ENCODE data around the gene CLIC3. TPM values are rescaled to one million over a fixed set of nuclear protein-coding genes. Genes with fewer than 3 reads are reported as not detected.

The CLIC3 gene
- polyA plus RNA-seq, 4 donors = 0.34 to 1.4 (median 0.57) TPM

GRCh38 chr9:136969774-136970173, 26.6 kb downstream of the CLIC3 start:
- no peak for DNase-seq (ENCODE audit: low read depth in 4 of 4, low spot score in 3 of 4)

GRCh38 chr9:136969150-136969549, 27.2 kb downstream of the CLIC3 start:
- no peak for DNase-seq (ENCODE audit: low read depth in 4 of 4, low spot score in 3 of 4)

- no peak for DNase-seq (ENCODE audit: low read depth in 4 of 4, low spot score in 3 of 4)
These were observed 27.8 kb downstream of the CLIC3 start for GRCh38 chr9:136968333-136969127.

GRCh38 chr9:136965771-136966484, 30.4 kb downstream of the CLIC3 start:
- DNase-seq (ENCODE audit: low read depth in 4 of 4, low spot score in 3 of 4) = no peak

GRCh38 chr9:136964833-136965422, 31.4 kb downstream of the CLIC3 start:
- no peak for DNase-seq (ENCODE audit: low read depth in 4 of 4, low spot score in 3 of 4)

GRCh38 chr9:136964171-136964689, 32.1 kb downstream of the CLIC3 start:
- DNase-seq (ENCODE audit: low read depth in 4 of 4, low spot score in 3 of 4) = no peak

- no peak for DNase-seq (ENCODE audit: low read depth in 4 of 4, low spot score in 3 of 4)
These were observed 32.6 kb downstream of the CLIC3 start for GRCh38 chr9:136963751-136964150.

- DNase-seq (ENCODE audit: low read depth in 4 of 4, low spot score in 3 of 4) = no peak
These were observed 33.0 kb downstream of the CLIC3 start for GRCh38 chr9:136963341-136963740.

GRCh38 chr9:136962701-136963248, 33.6 kb downstream of the CLIC3 start:
- no peak for DNase-seq (ENCODE audit: low read depth in 4 of 4, low spot score in 3 of 4)

- DNase-seq (ENCODE audit: low read depth in 4 of 4, low spot score in 3 of 4) = no peak
These were observed 34.2 kb downstream of the CLIC3 start for GRCh38 chr9:136962163-136962562.

- DNase-seq (ENCODE audit: low read depth in 4 of 4, low spot score in 3 of 4) = no peak
These were observed 34.9 kb downstream of the CLIC3 start for GRCh38 chr9:136961279-136962065.

- no peak for DNase-seq (ENCODE audit: low read depth in 4 of 4, low spot score in 3 of 4)
These were observed 35.5 kb downstream of the CLIC3 start for GRCh38 chr9:136960938-136961275.

GRCh38 chr9:136960212-136960937, 36.0 kb downstream of the CLIC3 start:
- no peak for DNase-seq (ENCODE audit: low read depth in 4 of 4, low spot score in 3 of 4)

- no peak for DNase-seq (ENCODE audit: low read depth in 4 of 4, low spot score in 3 of 4)
These were observed 37.2 kb downstream of the CLIC3 start for GRCh38 chr9:136958898-136959850.

- no peak for DNase-seq (ENCODE audit: low read depth in 4 of 4, low spot score in 3 of 4)
These were observed 37.9 kb downstream of the CLIC3 start for GRCh38 chr9:136958473-136958872.

- DNase-seq (ENCODE audit: low read depth in 4 of 4, low spot score in 3 of 4) = no peak
These were observed 38.5 kb downstream of the CLIC3 start for GRCh38 chr9:136957901-136958300.

GRCh38 chr9:136957461-136957860, 38.9 kb downstream of the CLIC3 start:
- no peak for DNase-seq (ENCODE audit: low read depth in 4 of 4, low spot score in 3 of 4)

GRCh38 chr9:136956604-136957003, 39.8 kb downstream of the CLIC3 start:
- DNase-seq (ENCODE audit: low read depth in 4 of 4, low spot score in 3 of 4) = no peak

GRCh38 chr9:136955943-136956335, 40.4 kb downstream of the CLIC3 start:
- DNase-seq (ENCODE audit: low read depth in 4 of 4, low spot score in 3 of 4) = no peak

All from left renal pelvis (tissue), 4 donors.